Endothelial cell of hepatic sinusoid (primary cell): ENCODE measurements around the gene BOC.

Source experiments
- in situ Hi-C: cut with HindIII; loops from 2 replicates; pipeline ENCODE4 v1.10.0; 2017; ENCODE audit warnings: low sequenced_read_pairs

BOC gene

GRCh38 chr3:113221721-113222257 is 10.4 kb downstream of the BOC start:
- in situ Hi-C loops: no loop called here

GRCh38 chr3:113222451-113223086 is 11.2 kb downstream of the BOC start:
- in situ Hi-C loops: no loop called here

DNA sequence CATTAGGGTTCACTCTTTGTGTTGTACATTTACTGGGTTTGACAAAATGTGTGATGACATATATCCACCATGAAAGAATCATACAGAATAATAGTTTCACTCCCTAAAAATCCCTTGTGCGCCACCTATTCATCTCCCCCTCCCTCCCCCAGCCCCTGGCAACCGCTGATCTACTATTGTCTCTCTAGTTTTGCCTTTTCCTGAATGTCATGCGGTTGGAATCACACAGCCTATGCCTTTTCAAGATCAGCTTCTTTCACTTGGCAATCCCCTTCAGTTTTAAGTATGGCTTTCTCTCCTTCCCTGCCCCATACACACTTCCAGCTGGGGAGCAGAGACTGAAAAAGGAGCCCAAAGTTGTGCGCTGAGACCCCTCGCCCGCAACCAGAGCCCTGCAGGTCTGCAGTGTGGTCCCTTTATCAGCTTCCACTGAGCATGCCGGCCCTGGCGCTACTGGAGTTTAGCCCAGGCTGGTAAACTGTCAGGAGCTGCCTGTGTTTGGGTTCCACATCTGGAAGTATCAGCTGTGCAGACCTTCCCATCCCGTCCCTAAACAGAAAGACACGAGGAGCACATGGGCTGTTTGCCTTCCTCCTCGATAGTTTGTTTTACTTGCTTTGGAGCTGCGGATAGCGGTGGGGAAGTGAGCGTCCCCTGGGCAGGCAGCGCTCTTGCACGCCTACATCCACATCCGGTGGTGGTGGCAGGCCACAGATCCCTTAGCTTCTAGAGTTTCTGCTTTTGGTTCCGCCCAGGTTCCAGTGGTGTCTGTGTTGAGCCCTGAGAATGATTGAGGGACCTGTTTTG is 12.3 kb downstream of the BOC start:
- in situ Hi-C loops: no loop called here

DNA sequence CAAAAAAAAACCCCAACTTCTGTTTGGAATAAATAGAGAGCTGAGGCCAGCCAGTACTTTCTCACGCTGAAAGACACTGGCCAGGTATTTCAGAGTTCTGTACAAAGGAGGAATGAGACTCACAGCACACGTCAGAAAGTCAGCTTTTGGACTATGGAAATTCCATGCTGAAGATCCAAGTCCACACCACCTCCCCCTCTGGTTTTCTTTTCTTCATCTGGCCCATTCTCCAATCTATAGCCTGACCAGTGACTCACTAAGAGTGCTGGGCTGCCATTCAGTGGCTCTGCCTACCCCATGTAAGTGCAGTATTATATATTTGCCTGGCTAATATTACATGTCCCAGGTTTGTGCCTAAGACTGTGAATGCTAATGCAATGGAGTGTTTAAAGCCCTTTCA is 13.9 kb downstream of the BOC start:
- in situ Hi-C loops: no loop called here

GRCh38 chr3:113226491-113226890 is 15.1 kb downstream of the BOC start:
- in situ Hi-C loops: no loop called here

DNA sequence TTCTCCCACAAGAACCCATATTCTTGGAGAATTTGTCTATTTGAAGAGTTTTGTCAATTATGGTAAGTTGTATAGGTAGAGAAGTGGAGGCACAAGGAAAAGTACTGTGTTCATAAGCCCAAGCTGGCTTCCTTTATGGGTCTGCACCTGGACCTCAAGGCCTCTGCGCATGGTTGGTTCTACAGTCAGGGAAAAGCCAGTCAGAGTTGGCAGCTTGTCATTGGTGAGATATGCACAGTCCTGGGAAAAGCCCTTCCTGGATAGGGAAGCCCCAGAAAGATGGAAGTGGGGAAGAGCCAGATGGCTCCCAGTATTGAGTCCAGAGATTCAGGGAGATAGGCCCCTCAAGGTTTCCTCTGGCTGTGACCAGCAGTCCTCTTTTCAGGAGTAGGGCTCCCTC is 15.8 kb downstream of the BOC start:
- in situ Hi-C loops: no loop called here

DNA sequence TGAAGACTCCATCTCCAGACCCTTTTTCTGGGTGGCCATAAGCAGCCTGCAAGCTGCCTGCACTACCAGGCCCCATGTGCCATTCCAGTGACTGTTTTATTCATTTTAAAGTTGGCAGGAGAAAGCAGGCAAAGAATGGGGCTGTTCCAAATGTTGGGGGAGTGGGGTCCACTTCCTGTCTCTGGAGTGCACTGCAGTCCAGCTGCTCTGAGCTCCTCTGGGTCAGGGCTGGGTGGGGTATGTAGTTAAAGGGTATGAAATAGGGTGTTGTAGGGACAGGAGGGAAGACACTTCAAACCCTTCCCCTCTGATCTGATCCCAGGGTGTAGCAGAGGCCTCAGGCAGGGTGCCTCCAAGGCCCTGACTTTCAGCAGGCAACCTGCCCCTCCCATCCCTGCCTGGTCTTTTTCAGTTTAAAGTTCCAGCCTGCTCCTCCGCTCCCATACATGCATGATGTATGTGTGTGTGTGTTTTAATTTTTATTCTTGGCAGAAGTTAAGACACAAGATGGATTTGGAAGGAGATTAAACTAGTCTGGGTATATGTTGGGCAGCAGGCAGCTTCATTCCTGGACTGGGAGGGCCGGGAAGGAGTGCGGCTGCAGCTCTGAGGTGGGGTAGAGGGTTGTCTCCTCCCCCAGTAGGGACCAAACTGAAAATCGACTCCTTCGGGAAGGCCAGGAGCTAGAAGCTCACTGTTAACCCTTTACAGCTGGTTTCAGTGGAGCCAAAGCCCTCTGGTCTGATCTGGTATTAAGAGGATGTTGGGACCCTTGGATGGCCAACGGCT is 17.3 kb downstream of the BOC start:
- in situ Hi-C loops: no loop called here

DNA sequence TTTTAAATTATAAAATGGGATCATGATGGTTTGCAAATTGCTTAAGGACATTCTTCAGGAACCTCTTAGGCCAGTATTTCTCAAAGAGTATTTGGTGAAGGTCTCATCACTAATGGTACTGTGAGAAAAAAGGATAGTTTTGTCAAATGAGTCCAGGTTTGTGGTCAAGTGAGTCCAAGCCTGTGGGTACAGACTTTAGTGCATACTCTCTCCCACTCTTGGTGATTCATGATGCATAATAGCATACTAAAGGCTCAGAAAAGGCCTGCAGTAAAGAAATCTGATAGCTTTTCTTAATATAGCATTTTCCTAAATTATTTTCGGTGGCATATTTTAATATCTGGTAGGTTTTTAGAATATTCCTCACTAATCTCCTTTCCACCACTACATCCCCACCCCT is 20.0 kb downstream of the BOC start:
- in situ Hi-C loops: no loop called here

GRCh38 chr3:113231827-113232253 is 20.5 kb downstream of the BOC start:
- in situ Hi-C loops: no loop called here

DNA sequence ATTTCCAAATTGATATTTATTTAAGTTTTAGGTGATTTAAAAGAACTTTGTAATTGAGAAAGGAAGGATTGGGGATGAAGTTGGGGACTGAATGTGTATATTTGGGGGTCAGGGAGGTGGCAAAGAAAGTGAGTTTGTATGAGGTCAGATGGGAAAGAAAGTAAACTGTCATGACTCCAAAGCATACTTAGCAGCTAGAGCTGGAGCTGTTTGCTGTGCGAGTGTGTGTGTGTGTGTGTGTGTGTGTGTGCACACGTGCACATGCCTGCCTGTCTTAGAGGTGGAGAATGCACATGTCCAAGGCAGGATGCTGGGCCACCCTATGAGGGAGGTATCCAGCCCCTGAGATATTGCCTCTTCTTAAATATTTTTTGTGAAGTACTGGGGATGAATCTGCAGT is 21.0 kb downstream of the BOC start:
- in situ Hi-C loops: no loop called here

DNA sequence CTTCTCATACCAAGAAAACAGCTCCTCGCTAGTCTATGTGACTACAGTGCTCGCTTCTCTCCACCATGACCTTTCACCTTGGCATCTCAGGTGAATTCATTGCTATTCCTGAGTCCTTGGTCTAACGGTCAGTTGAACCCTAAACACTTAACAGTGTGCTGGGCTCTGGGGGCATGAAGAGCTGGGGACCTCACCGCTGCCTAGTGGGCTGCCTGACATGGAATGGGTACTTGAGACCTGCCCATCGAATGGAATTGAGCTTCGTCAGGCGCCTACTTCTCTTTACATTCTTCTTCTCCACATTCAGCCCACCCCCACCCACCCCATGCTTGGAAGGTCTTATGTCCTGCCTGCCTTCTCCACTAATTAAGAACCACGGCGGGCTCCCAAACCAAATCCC is 22.1 kb downstream of the BOC start:
- in situ Hi-C loops: no loop called here

DNA sequence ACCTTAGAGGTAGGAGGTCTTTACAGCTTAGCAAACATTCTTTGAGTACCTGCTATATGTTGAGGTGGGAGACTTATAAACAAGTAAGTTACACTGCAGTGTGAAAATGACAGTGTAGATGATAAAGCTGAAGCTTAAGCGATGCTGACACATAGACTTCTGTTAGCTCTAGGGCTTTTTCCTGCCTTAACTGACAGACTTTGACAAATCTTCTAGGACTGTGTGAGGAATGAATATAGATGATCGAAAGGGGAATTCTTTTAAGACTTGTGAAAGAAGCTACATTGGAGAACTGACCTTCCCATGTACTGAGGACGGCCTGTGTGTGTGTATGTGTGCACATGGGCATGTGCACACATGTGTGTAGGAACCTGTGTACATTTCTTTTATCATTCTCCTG is 22.7 kb downstream of the BOC start:
- in situ Hi-C loops: no loop called here

DNA sequence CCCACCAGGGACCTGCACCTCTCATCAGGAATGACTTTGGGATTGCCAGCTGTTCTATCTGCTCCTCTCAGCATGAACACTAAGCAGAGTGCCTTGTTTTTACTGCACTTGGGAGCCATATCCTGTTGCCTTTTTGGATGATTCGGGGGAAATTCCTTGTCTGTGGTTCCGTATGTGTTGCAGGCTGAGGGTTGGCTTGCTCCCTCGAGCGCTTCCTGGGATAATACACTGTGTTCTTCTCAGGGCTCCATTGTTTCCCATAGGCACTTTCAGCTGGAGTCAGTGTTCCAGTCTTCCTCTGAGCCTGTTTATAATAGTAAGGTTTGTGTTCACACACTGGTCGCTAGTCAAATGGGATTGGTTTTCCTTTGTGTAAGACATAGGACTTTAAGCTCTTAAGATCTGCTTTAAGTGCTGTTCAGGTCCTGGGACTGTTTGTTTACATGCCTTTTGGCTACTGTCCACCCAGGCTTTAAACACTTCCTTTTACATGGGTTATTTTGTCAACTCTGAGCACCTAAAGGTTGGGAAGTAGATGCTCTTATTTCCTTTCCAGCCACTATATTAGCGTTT is 23.4 kb downstream of the BOC start:
- in situ Hi-C loops: no loop called here

- in situ Hi-C loops: no loop called here
These were observed 27.1 kb downstream of the BOC start for GRCh38 chr3:113238503-113238902.

DNA sequence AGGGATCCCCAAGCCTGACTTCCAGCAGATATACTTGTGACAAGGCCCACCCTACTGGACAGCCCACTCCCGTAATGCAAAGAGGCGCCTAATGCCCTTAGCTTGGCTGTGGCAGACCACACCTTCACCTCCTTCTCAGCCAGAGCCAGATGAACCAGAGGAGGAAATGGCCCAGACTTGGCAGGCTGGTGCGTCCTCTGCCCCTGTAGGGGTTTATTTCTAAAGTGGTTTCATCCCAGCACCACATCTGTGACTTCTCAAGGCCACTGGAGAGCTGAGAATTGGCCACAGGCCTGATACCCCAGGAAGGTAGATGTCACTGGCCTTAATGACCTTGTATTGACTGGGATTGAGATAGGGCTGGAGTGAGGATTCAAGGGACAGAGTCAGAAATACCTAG is 29.5 kb downstream of the BOC start:
- in situ Hi-C loops: no loop called here

DNA sequence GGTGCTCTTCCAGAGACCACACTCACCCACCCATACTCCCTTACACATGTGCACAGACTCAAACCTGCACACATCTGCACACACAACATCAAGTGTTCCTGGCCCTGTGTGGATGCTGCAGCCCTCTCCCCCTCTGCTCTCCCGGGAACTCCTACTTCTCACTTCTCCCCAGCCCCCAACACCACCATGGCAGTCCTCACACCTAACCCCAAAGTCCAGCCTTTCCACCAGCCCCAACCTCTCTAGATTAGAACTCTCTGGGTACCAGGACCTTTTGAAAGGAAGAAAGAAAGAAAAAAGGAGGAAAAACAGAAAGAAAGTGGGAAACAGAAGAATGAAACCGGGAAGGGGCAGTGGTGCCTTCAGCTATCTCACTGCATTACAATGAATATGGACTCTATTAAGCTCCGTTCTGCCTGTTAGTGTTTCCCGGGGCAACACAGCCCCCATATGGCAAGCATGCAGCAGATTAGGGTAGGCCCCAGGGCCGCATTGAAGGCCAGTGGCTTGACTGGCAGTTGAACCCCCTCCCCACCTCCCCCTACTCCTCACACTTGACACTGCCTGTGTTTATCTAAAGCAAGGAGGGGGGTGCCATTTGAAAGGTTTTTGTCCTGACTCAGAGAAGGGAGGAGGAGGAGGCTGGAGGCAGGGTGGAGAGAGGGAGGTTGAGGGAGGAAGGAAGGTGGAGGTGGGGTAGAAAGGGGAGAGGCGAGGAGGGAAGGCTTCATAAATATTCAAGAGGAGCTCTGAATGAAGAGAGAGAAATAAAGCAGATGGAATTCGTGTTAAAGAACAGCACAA is 30.1 kb downstream of the BOC start:
- in situ Hi-C loops: no loop called here

DNA sequence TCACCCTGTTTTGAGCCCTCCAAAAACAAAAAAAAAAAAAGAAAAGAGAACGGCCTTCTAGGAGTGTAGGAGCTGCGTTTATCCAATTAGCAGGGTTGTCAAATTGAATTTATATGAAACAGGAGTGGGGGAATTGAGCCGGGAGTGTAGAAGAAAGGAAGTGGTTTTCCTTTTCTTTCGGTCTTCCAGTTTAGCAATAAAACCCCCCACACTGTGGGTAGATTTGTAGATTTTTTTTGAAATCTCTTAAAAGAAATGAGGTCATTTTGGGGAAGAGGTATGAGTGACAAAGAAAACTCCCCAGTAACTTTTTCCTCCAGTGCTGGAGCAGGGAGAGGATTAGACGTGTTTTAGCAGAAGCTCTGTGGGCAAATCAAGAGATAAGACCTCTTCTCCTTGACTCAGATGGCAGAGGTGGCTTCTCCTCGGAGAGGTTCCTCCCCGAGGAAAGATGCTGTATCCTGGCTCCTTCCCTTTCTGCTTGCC is 30.8 kb downstream of the BOC start:
- in situ Hi-C loops: no loop called here

DNA sequence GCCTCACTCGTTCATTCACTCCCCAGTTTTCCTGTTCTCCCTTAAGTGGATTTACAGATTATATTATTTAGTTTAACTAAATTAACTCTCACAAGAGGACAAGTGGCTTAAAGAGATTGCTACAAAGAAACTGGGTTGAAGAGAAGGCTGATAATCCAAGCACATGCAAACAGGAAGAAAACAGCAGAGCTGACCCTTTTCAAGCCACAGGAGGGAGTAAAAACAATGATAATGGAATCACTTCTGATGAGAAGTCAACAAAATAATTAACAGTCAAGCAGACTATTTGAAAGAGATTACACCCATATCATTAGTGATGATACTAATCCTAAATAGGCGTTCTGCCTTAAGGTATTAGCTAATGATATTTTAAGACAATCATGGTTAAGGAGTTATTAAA is 31.7 kb downstream of the BOC start:
- in situ Hi-C loops: no loop called here

- in situ Hi-C loops: no loop called here
These were observed 32.5 kb downstream of the BOC start for GRCh38 chr3:113243846-113244245.

DNA sequence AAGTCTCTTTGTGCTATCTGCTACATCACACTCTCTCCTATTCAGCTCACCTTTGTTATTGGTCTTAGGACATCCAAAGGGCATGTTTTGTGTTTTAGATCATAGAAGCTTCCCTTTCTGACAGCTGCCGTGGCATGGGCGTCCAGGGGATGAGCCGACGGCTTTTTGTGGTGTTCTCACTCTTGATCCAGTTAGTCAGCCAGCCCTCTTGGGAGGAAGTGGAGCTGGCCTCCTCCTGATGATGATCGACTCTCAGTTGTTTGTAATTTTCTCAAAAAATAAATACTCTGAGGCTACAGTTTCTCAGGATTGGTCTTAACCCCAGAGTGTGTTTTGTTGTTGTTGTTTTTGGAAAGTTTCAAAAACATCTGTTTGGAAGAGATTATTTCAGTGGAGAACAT is 34.4 kb downstream of the BOC start:
- in situ Hi-C loops: no loop called here
